AG04450 (cell line): ENCODE measurements around the gene STIM2. TPM values are rescaled to one million over a fixed set of nuclear protein-coding genes. Genes with fewer than 3 reads are reported as not detected.

Experiments
- CTCF ChIA-PET: fragments of 300-600, 350-600 bp; formaldehyde crosslinking; extraction: SDS; loops from one replicate; lab custom pipeline; 2022; ENCODE audit warnings: antibody characterized with exemption, inconsistent platforms; lab: Charles Lee
- POLR2A ChIA-PET: fragments of 350-600 bp; formaldehyde crosslinking; extraction: SDS; loops from one replicate; lab custom pipeline; 2021; ENCODE audit warnings: antibody characterized with exemption, inconsistent platforms; lab: Yijun Ruan, JAX
- DNase-seq: peaks from one replicate; pipeline ENCODE4 v3.0.0-alpha.2; 2011; ENCODE audit warnings: low read depth, low spot score
- H3K27ac ChIP-seq: one replicate; pipeline ENCODE4 v1.5.1; 2012; ENCODE audit warnings: low read depth, low read length, control low read depth
- H3K27me3 ChIP-seq: one replicate; pipeline ENCODE4 v1.6.0; 2012; ENCODE audit warnings: low read length; ENCODE audit not compliant: control insufficient read depth, insufficient read depth
- H3K4me3 ChIP-seq: 2 replicates; pipeline ENCODE4 v1.5.1; 2011; ENCODE audit warnings: mild to moderate bottlenecking, low read depth, low read length, control low read depth
- H3K9me3 ChIP-seq: 2 replicates; pipeline ENCODE4 v1.5.1; 2012; ENCODE audit warnings: low read length; ENCODE audit not compliant: control insufficient read depth, insufficient read depth
- CTCF ChIP-seq: IDR thresholded peaks from 2 replicates; pipeline ENCODE4 v1.5.1; 2011; ENCODE audit warnings: low read depth, low read length, control low read depth, inconsistent platforms
- polyA plus RNA-seq: library from polyadenylated mRNA; depleted of rRNA; stranded (reverse); fragments of >200 nt; gene quantifications from 2 replicates; pipeline ENCODE4 v1.2.3, GENCODE V29; 2011

Gene STIM2
- polyA plus RNA-seq, 1 experiment: 26.8 TPM

- DNase-seq: no peak
- Histone ChIP-seq H3K4me3 (peak overlapping the region; percentile 85), H3K9me3 (no peaks in the 10 kb centered on the region; the same call in 1 of the 2 replicates), H3K27me3 (no peaks in the 10 kb centered on the region), H3K27ac (peak overlapping the region; percentile 75)
- no peak for TF ChIP-seq CTCF
- CTCF ChIA-PET: interaction anchor here (0.6 to 0.8 kb wide), 2 partner anchors 77 to 398 kb away, joined by 3 read pairs; no protein-coding TSS in a partner anchor
- POLR2A ChIA-PET: interaction anchor here (0.6 kb wide), 1 partner anchor 149 kb away, joined by 5 read pairs; no protein-coding TSS in a partner anchor
Observed at GRCh38 chr4:26856906-26857277, 3.7 kb upstream of the STIM2 start.

GRCh38 chr4:26857278-26858034 is 3.2 kb upstream of the STIM2 start:
- TF ChIP-seq CTCF: no peak
- Histone ChIP-seq H3K27ac (peak overlapping the region; percentile 75), H3K27me3 (no peaks in the 10 kb centered on the region), H3K9me3 (no peaks in the 10 kb centered on the region; the same call in 1 of the 2 replicates), H3K4me3 (peak overlapping the region; percentile 85)
- peak; percentile 57 for DNase-seq
- ChIA-PET POLR2A (interaction anchor here (0.6 to 1.0 kb wide), 2 partner anchors 148 to 150 kb away, joined by 3 to 5 read pairs; no protein-coding TSS in a partner anchor), CTCF (interaction anchor here (0.6 to 0.8 kb wide), 3 partner anchors 9 to 399 kb away, joined by 3 to 4 read pairs (median 3); no protein-coding TSS in a partner anchor)

- Histone ChIP-seq H3K9me3 (no peaks in the 10 kb centered on the region; the same call in 1 of the 2 replicates), H3K27me3 (no peaks in the 10 kb centered on the region), H3K27ac (no peak overlapping the region), H3K4me3 (peak overlapping the region; percentile 85)
- POLR2A ChIA-PET: interaction anchor here (1.0 kb wide), 1 partner anchor 149 kb away, joined by 3 read pairs; no protein-coding TSS in a partner anchor
- CTCF ChIA-PET: interaction anchor here (0.6 to 1.6 kb wide), 3 partner anchors 10 to 152 kb away, joined by 3 to 5 read pairs (median 4); no protein-coding TSS in a partner anchor
- no peak for TF ChIP-seq CTCF
- no peak for DNase-seq
Observed at GRCh38 chr4:26858035-26858918, 2.4 kb upstream of the STIM2 start.

- DNase-seq: no peak
- POLR2A ChIA-PET: no interaction called here
Observed at GRCh38 chr4:26858947-26859401, 1.7 kb upstream of the STIM2 start.

More at GRCh38 chr4:26858947-26859401, 1.7 kb upstream of the STIM2 start:
- H3K27ac ChIP-seq: no peak overlapping the region
- H3K9me3 ChIP-seq: no peaks in the 10 kb centered on the region; the same call in 1 of the 2 replicates
- peak overlapping the region; percentile 85 for H3K4me3 ChIP-seq
- H3K27me3 ChIP-seq: no peaks in the 10 kb centered on the region
- TF ChIP-seq CTCF: no peak
- CTCF ChIA-PET: interaction anchor here (0.6 to 1.6 kb wide), 2 partner anchors 32 to 151 kb away, joined by 3 to 5 read pairs; no protein-coding TSS in a partner anchor
